Measurements from ENCODE around the gene EMSY. TPM values are rescaled to one million over a fixed set of nuclear protein-coding genes. Genes with fewer than 3 reads are reported as not detected.

The EMSY gene
- total and polyA plus RNA-seq, 7 donors, result 5.8 to 17.2 (median 12.7) TPM

- no peaks in the 10 kb centered on the region for H3K36me3 ChIP-seq (ENCODE audit: insufficient read depth in 1 of 2, low read depth in 1 of 2)
- ATAC-seq (no peak), DNase-seq (no peak)
- no peaks in the 10 kb centered on the region for H3K9me3 ChIP-seq
- no peak overlapping the region for H3K27ac ChIP-seq
- H3K4me1 ChIP-seq, result no peaks in the 10 kb centered on the region
- no peak overlapping the region for H3K4me3 ChIP-seq
- WGBS, 3 donors, result 82 to 90% (median 89%) methylated on average over 10 of the region's 10 CpGs
- intact Hi-C loops (cut with DNase I), result no loop called here
- TF ChIP-seq, protein P1, sequence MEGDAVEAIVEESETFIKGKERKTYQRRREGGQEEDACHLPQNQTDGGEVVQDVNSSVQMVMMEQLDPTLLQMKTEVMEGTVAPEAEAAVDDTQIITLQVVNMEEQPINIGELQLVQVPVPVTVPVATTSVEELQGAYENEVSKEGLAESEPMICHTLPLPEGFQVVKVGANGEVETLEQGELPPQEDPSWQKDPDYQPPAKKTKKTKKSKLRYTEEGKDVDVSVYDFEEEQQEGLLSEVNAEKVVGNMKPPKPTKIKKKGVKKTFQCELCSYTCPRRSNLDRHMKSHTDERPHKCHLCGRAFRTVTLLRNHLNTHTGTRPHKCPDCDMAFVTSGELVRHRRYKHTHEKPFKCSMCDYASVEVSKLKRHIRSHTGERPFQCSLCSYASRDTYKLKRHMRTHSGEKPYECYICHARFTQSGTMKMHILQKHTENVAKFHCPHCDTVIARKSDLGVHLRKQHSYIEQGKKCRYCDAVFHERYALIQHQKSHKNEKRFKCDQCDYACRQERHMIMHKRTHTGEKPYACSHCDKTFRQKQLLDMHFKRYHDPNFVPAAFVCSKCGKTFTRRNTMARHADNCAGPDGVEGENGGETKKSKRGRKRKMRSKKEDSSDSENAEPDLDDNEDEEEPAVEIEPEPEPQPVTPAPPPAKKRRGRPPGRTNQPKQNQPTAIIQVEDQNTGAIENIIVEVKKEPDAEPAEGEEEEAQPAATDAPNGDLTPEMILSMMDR (IDR thresholded peaks at IDR 0.05), result no peak
- no peaks in the 10 kb centered on the region for H3K27me3 ChIP-seq (ENCODE audit: insufficient read depth in 3 of 3, low read length in 2 of 3)
These were observed 155.4 kb downstream of the EMSY start for GRCh38 chr11:76600124-76600655.

DNA sequence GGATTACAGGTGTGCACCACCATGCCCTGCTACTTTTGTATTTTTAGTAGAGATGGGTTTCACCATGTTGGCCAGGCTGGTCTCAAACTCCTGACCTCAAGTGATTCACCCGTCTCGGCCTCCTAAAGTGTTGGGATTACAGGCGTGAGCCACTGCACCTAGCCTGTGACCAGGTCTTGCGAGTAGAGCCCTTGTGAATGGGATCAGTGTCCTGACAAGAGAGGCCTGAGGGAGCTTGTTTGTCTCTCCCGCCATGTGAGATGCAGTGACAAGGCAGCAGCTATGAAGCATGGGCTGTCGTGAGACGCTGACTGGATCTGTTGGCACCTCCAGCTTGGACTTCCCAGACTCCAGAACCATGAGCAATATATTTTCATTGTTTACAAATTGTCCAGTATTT is 156.5 kb downstream of the EMSY start:
- intact Hi-C loops (cut with DNase I), result no loop called here
- no peaks in the 10 kb centered on the region for H3K9me3 ChIP-seq
- no peak overlapping the region for H3K27ac ChIP-seq
- no peaks in the 10 kb centered on the region for H3K4me1 ChIP-seq
- H3K4me3 ChIP-seq, result no peak overlapping the region
- ATAC-seq (no peak), DNase-seq (no peak)
- H3K36me3 ChIP-seq (ENCODE audit: insufficient read depth in 1 of 2, low read depth in 1 of 2), result no peaks in the 10 kb centered on the region
- no peaks in the 10 kb centered on the region for H3K27me3 ChIP-seq (ENCODE audit: insufficient read depth in 3 of 3, low read length in 2 of 3)
- 91 to 96% (median 95%) methylated on average over 7 of the region's 7 CpGs for WGBS, 3 donors
- TF ChIP-seq, protein P1 (IDR thresholded peaks at IDR 0.05), result no peak

DNA sequence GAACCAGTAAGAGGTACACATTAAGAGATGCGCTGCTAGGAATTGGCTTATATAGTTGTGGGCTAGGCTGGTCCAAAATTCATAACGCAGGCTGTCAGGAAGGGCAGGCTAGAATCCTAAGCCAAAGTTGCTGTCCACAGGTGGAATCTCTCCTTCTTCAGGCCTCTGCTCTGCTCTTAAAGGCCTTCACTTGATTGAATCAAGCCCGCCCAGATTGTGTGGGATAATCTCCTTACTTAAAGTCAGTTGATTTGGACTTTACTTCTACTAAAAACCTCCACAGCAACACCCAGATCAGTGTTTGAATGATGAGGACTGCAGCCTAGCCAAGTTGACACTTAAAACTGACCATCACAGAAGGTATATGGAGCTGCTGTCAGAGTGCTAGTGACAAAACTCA is 156.9 kb downstream of the EMSY start:
- intact Hi-C loops (cut with DNase I), result no loop called here
- no peak for ATAC-seq
- H3K4me1 ChIP-seq, result no peaks in the 10 kb centered on the region
- TF ChIP-seq, protein P1 (IDR thresholded peaks at IDR 0.05), result no peak
- no peak for DNase-seq
- H3K27me3 ChIP-seq (ENCODE audit: insufficient read depth in 3 of 3, low read length in 2 of 3), result no peaks in the 10 kb centered on the region
- 65 to 96% (median 90%) methylated on average over 3 of the region's 3 CpGs for WGBS, 3 donors
- H3K4me3 ChIP-seq, result no peak overlapping the region
- no peak overlapping the region for H3K27ac ChIP-seq
- no peaks in the 10 kb centered on the region for H3K9me3 ChIP-seq
- no peaks in the 10 kb centered on the region for H3K36me3 ChIP-seq (ENCODE audit: insufficient read depth in 1 of 2, low read depth in 1 of 2)

GRCh38 chr11:76602431-76602861 is 157.6 kb downstream of the EMSY start:
- TF ChIP-seq, protein P1 (IDR thresholded peaks at IDR 0.05), result no peak
- no peaks in the 10 kb centered on the region for H3K4me1 ChIP-seq
- 53 to 67% (median 65%) methylated on average over 8 of the region's 8 CpGs for WGBS, 3 donors
- H3K36me3 ChIP-seq (ENCODE audit: insufficient read depth in 1 of 2, low read depth in 1 of 2), result no peaks in the 10 kb centered on the region
- no peaks in the 10 kb centered on the region for H3K27me3 ChIP-seq (ENCODE audit: insufficient read depth in 3 of 3, low read length in 2 of 3)
- H3K4me3 ChIP-seq, result no peak overlapping the region
- H3K27ac ChIP-seq, result peak overlapping the region; percentile 23
- no peaks in the 10 kb centered on the region for H3K9me3 ChIP-seq
- intact Hi-C loops (cut with DNase I), result no loop called here
- no peak for ATAC-seq
- DNase-seq, result peak; percentile 68 to 75

Other genes with a start within 250 kb of the EMSY start
- gene WNT11, start 238.5 kb upstream of the EMSY start, total RNA-seq, result 10 to 100 TPM in 1 of 4 donors, 1 to 10 TPM in 3; 6.4 to 13.0 (median 8.0) TPM
- gene WNT11, start 238.5 kb upstream of the EMSY start, polyA plus RNA-seq, result 1 to 10 TPM; 4.5 to 6.5 (median 4.8) TPM
- 10 to 100 TPM; 21.8 to 38.1 (median 34.7) TPM for gene THAP12, start 63.9 kb upstream of the EMSY start, total RNA-seq
- gene THAP12, start 63.9 kb upstream of the EMSY start, polyA plus RNA-seq, result 10 to 100 TPM; 15.6 to 35.9 (median 17.1) TPM
- gene GVQW3, start 63.7 kb upstream of the EMSY start, total RNA-seq, result under 1 TPM; 0.17 to 0.94 (median 0.55) TPM
- gene GVQW3, start 63.7 kb upstream of the EMSY start, polyA plus RNA-seq, result 1 to 10 TPM in 1 of 3 donors, under 1 TPM in 2; 0.30 to 2.7 (median 0.40) TPM
- 10 to 100 TPM; 14.7 to 32.9 (median 21.4) TPM for gene LRRC32, start 225.7 kb downstream of the EMSY start, total RNA-seq
- gene LRRC32, start 225.7 kb downstream of the EMSY start, polyA plus RNA-seq, result 10 to 100 TPM; 16.2 to 27.9 (median 16.7) TPM